NCI-H526 treated with DMSO at 0.1 percent for 48 hours (cell line): ENCODE measurements around the gene RTBDN.

Experiments
- DNase-seq: peaks from one replicate; lab custom pipeline; 2025; lab: John Stamatoyannopoulos, UW

The RTBDN gene

DNA sequence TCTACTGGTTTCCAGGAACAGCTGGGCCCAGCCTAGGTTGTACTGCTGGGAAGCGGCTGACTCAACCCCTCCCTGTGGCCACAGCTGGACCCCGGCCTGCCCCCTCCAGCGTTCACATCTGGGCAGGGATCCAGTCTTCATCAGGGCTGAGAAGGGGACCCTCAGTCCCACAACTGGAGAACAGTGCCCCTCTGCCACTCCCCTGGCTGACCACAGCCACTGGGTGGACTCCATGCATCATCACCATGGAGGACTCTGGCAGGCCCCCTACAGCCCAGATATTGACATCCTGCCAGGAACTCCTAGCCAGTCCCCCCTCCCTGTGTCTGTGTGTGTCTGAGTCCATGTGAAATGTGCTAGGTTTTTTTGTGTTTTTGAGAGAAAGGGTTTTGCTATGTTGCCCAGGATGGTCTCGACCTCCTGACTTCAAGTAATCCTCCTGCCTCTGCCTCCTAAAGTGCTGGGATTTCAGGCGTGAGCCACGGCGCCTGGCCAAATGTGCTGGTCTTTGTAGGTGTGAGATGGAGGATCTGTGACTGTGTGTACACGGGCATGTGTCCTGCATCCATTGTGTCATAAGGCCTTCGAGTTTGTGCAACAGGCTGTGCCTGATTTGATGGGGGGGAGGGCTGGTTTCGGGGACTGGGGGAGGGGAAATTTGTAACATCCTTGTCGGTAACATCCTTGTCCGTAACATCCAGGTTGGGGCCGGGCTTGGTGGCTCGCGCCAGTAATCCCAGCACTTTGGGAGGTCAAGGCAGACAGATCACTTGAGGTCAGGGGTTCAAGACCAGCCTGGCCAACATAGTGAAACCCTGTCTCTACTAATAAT, 55.0 kb downstream of the RTBDN start:
- DNase-seq: no peak

DNA sequence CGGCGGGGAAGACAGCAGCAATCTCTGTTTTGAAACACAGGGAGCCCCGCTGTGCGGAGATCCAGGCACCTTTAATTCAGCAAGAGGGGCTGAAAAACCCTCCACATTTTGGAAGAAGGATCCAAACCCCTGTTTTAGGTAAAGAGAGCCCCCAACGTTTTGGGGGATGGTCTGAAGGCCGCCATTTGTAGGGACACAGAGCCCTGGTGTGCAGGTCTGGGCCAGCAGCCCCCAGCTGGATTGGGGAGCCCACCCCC, 55.5 kb downstream of the RTBDN start:
- DNase-seq: no peak

DNA sequence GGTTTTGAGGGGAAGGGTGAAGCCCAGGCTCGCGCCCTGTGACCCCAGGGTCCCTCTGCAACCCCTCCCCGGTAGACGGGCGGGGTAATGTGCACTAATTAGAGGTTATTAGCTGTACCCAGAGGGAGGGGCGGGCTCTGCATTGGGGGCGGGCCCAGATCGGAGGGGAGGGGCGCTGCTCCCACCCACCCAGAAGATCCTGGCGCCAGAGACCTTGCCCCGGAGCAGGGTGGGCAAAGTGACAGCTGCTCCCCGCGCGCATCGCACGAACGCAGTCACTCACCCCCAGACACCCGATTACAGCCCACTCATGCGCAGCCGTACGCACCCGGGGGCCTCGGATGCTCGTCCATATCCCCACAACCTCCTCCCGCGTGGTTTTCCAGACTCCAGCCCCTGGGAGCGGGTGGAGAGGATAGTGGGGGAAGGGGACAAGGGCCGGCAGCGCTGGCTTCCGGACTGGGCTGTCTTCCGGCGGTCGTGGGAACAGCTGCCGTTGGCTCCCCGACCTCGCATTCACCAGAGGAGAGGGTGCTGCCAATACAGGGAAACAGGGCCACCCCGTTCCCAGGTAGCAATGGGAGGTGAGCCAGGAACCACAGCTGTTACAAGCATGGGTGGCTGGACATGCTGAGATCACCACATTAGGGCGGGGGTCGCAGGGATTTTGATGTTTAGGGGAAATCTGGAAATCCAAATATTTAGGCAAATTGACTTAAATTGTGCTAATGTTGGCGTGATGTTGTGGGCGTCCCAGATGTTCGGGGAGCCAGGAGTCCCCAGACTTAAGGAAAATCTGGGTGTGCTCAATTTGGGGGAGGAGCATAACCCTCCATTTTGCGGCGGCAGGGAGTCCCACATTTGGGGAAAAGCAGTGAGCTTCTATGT, 56.1 kb downstream of the RTBDN start:
- peak; percentile 31 for DNase-seq

DNA sequence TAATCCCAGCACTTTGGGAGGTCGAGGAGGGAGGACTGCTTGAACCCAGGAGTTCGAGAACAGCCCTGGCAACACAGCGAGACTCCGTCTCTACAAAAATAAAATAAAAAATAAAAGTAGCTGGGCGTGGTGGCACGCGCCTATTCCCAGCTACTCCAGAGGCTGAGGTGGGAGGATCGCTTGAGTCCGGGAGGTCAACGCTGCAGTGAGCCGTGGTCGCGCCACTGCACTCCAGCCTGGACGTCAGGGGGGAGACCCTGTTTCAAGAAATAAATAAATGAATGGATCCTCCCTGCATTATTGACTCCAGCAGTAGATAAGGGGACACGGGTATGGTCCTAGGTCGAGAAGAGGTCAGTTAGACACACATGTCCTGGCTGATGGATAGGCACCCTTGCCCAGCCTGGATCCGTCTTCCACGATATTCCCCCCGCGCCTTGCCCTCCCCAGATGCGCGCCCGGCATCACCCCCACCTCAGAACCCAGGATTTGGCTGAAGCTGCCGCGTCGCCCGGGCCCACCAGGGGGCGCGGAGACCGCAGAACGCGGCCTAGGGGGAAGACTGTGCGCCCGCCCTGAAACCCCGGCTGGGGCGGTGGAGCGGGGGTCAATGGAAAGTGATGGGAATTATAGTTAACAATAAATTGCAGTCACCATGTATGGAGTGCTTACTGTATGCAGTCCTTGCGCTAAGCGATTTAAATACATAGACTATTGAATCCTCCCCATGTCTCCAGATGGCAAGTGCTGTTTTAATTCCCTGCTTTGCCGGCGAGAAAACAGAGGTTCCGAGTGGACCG, 57.0 kb downstream of the RTBDN start:
- peak; percentile 31 for DNase-seq
